Muscle layer of duodenum (tissue), 2 donors: ENCODE measurements around the gene MAL.

ENCODE experiments used
- H3K27ac ChIP-seq: one replicate; pipeline ENCODE4 v1.7.0; 2013; ENCODE audit warnings: mild to moderate bottlenecking, low read length
- H3K27me3 ChIP-seq: one replicate; pipeline ENCODE4 v1.7.0; 2013; ENCODE audit warnings: low read depth, mild to moderate bottlenecking, control low read depth, low read length
- H3K36me3 ChIP-seq, 2 donors: one replicate each; pipeline ENCODE4 v1.7.0; 2013; ENCODE audit warnings: low read length in 2 of 2, control low read depth in 1 of 2, mild to moderate bottlenecking in 1 of 2; ENCODE audit not compliant: insufficient read depth in 2 of 2, control insufficient read depth in 1 of 2
- H3K4me1 ChIP-seq, 2 donors: one replicate each; pipeline ENCODE4 v1.7.0; 2013; ENCODE audit warnings: low read length in 2 of 2, mild to moderate bottlenecking in 2 of 2, control low read depth in 1 of 2, moderate library complexity in 1 of 2; ENCODE audit not compliant: insufficient read depth in 2 of 2, control insufficient read depth in 1 of 2
- H3K4me3 ChIP-seq, 2 donors: one replicate each; pipeline ENCODE4 v1.7.0; 2013; ENCODE audit warnings: low read length in 2 of 2, low read depth in 1 of 2, mild to moderate bottlenecking in 1 of 2
- H3K9me3 ChIP-seq, 2 donors: one replicate each; pipeline ENCODE4 v1.7.0; 2013; ENCODE audit warnings: low read length in 2 of 2, control low read depth in 1 of 2, mild to moderate bottlenecking in 1 of 2; ENCODE audit not compliant: control insufficient read depth in 1 of 2
- donor health status: healthy.

MAL gene

DNA sequence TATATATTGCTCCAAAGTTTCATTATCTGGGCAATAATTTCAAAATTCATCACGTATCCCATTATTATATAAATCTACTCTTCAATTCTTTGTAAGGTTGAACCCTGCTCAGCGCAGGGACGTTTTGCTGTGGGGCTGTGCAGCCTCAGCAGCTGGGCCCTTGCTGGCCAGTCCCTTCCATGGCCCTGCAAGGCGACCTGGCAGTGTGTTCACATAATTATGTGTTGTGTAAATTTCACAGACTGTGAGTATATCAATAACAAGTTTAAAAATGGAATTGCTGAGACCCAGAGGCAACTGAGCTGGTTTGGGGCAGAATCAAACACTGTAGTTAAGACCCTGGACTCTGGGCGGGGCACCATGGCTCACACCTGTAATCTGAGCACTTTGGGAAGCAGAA lies 16.1 kb upstream of the MAL start:
- Histone ChIP-seq H3K9me3 (no peaks in the 10 kb centered on the region), H3K4me1 (no peaks in the 10 kb centered on the region), H3K27me3 (no peaks in the 10 kb centered on the region), H3K4me3 (no peak overlapping the region), H3K27ac (no peak overlapping the region), H3K36me3 (no peaks in the 10 kb centered on the region)

DNA sequence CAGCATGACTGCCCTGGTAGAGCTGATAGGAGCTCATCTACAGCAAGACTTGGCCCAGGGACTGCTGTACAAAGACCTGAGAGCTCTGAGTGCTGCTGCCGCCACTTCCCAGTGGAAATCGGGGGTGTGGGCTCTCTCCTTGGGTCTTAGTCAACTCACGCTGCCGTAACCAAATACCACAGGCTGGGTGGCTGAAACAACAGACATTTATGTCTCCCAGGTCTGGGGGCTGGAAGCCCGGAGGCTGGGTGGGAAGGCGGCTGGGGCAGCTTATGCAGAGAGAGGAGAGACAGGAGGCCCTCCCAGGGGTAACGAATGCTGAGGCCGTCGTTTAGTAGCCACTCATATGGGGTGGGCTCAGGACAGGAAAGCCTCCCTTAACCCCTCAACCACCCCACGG lies 15.4 kb upstream of the MAL start:
- Histone ChIP-seq H3K9me3 (no peaks in the 10 kb centered on the region), H3K27me3 (no peaks in the 10 kb centered on the region), H3K4me3 (no peak overlapping the region), H3K36me3 (no peaks in the 10 kb centered on the region), H3K27ac (no peak overlapping the region), H3K4me1 (no peaks in the 10 kb centered on the region)

DNA sequence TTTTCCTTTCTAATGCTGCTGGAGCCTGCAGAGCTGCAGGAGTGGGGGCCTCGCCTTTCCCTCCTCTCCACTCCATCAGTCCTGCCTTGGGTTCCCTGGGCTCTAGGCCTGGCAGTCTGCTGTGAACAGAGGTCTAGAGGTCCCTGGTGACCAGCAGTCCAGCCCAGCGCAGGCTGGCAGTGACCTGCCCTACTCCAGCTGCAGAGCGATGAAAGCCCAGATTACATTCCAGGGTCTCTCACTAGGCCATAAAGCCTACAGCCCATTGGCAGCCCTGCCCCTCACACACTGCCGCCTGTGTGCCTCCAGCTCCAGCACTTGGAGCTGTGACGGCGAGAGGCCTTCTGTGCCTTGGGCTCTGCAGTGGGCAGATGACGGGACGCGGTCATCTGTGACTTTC lies 14.8 kb upstream of the MAL start:
- no peak overlapping the region for H3K27ac ChIP-seq
- H3K4me1 ChIP-seq: no peaks in the 10 kb centered on the region
- no peaks in the 10 kb centered on the region for H3K9me3 ChIP-seq
- H3K4me3 ChIP-seq: no peak overlapping the region
- no peaks in the 10 kb centered on the region for H3K36me3 ChIP-seq
- H3K27me3 ChIP-seq: no peaks in the 10 kb centered on the region

DNA sequence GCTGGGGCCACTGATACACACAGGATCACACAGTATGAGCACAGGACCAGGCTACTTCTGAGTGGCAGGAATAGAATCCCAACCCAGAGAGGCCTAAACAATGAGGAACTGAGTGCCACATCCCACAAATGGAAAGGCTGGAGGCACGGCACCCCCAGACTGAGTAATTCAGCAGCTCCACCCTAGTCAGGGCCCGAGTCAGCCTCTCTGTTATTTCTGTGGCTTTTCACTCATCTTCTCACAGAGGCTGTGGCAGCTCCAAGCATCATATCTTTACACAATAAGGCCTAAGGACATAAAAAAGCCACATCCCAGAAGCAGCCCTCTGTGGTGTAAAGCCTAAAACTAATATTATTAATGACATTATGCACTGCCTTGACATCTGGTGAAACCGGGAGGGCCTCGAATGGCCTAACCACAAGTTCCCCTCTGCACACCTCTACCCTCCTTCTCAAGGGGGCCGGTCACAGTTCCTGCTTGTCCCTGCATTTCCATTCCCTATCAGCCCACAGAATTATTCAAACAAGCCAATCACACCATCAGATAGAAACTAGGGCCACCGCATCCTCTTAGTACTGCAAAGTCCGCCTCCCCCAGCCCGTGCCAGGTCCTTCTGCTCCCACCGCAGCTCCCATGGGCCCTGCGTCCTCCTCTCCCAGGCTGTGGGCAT lies 12.5 kb upstream of the MAL start:
- Histone ChIP-seq H3K4me1 (no peaks in the 10 kb centered on the region), H3K27me3 (no peaks in the 10 kb centered on the region), H3K9me3 (no peaks in the 10 kb centered on the region), H3K4me3 (no peak overlapping the region), H3K27ac (no peak overlapping the region), H3K36me3 (no peaks in the 10 kb centered on the region)

DNA sequence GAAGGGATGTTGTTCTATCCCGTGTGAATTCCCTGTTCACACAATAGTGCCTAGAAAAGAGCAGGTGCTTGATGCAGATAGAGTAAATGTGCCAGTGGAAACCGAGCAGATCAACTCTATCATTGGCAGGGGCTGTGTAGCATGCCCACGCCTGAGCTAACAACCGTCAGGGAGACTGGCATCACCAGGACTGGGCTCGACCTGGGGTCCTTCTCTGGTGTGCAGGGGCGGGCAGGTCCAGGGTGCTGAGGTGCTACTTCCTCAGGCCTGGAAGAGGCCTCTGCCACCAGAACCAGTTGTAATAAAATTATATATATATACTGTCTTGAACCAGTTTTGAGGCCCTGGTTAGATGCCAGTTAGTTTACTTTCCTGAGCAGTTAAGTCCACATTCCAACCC lies 11.8 kb upstream of the MAL start:
- Histone ChIP-seq H3K36me3 (no peaks in the 10 kb centered on the region), H3K9me3 (no peaks in the 10 kb centered on the region), H3K27ac (no peak overlapping the region), H3K4me3 (no peak overlapping the region), H3K27me3 (no peaks in the 10 kb centered on the region), H3K4me1 (no peaks in the 10 kb centered on the region)

DNA sequence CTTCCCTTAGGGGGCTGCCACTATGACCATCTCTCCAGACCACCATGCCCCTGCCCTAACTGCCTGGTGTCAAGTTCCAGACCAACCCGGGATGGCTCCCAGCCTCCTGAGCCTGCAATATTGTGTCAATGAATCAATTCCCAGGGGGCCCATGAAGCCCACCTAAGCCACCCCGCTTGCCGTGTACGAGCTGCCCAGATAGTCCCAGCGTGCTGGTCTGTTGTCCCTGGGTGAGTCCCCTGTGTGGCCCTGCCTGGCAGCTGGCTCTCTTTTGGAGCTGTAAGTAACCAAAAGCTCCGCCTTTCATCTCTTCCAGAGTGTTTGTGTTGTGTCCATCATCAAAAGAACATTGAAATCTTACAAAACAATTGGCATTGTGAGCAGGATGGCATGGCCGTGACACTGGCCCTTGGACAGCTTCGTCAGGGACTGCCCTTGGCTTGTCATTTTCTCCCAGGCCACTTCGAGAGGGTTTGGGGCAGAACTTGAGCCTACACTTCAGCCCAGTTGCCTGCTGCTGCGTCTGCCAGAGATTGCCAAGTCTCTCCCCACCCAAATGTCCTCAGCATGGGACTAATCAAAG lies 11.3 kb upstream of the MAL start:
- Histone ChIP-seq H3K27ac (no peak overlapping the region), H3K4me1 (no peaks in the 10 kb centered on the region), H3K9me3 (no peaks in the 10 kb centered on the region), H3K27me3 (no peaks in the 10 kb centered on the region), H3K36me3 (no peaks in the 10 kb centered on the region), H3K4me3 (no peak overlapping the region)

DNA sequence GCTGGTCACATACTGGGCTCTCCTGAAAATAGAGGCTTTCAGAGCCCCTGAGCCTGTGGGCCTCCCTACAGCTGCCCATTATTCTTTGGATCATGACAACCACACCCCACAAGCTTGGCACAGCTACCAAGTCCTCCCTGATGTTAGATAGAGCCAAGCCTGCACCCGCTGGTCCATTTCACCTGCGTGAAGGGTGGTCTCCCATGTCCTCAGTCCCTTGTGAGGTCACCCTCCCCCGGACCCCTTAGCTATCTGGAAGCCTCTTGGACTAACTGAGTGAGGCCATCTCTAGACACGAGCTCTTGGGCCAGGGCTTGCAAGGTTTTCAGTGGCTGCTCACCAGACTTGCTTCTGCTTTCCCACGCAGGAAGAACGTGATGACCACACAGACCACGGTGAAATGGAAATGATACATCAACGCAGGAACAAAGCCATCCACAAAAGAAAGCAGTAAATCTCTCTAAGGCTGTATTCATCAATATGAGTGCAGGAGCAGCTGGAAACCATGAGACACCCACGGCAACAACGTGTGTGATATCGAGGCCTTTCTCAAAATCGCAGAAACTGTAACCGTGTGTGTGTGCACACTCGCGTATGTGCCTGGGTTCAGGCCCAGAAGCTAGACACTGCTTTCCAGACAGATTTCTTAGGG lies 10.1 kb upstream of the MAL start:
- Histone ChIP-seq H3K27ac (no peak overlapping the region), H3K27me3 (no peaks in the 10 kb centered on the region), H3K36me3 (no peaks in the 10 kb centered on the region), H3K4me1 (no peaks in the 10 kb centered on the region), H3K9me3 (no peaks in the 10 kb centered on the region), H3K4me3 (no peak overlapping the region)

DNA sequence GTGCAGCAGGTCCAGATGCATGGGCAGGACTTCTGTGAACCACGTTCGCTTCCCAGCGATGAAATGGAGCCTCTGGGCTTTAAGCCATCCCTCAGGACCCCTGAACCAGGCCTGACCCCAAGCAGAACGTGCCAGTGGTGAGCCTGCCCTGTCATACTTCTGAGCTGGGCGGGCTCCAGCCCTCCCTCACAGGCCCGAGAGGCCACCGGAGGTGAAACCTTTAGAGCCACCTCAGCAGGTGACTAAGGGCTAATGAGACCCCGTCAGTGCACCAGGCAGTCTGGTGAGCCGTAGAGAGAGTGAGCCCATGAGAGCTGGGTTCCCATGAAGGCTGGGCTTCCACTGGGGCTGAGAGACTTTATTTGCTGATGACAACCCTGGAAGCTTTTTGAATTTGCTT lies 8.9 kb upstream of the MAL start:
- H3K36me3 ChIP-seq: no peaks in the 10 kb centered on the region
- H3K9me3 ChIP-seq: no peaks in the 10 kb centered on the region
- H3K27ac ChIP-seq: no peak overlapping the region
- H3K27me3 ChIP-seq: no peaks in the 10 kb centered on the region
- H3K4me3 ChIP-seq: no peak overlapping the region
- no peaks in the 10 kb centered on the region for H3K4me1 ChIP-seq

DNA sequence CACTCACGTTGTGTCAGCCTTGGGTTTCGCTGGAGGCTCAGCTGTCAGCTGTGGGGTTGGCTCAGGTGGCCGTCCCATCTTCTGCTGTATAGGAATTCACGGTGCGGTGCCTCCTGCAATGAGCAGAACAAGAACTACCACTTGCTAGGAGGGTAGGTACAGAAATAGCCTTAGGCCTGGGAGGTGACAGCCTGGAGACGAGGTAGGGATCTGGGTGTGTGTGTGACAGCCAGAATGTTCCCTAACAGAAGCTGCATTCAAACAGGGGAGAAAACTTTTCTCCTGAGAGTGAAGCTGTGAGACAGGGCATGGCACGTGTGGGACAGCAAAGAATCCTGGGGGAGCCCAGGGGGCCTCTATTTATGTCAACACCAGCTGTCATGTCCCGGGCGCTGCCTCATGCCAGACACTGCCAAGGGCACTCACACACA lies 8.4 kb upstream of the MAL start:
- H3K27ac ChIP-seq: no peak overlapping the region

DNA sequence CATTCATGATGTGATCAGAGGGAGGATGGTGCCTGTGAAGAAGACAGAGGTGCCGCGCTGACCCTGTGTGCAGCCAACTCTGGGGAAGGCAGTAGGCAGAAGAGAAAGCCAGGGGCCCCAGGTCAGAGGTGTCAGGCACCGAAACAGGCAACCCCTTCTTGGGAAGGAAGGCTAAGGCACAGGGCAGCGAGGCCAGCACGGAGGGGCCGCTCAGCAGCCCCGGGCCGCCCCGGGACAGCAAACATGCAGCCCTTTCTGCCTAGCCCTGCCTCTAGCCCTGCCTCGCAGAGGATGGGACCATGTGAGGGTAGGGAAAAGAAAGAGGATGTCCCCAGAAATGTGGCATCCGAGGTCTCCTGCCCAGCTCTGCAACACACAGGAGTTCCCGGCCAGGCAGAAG lies 7.7 kb upstream of the MAL start:
- Histone ChIP-seq H3K9me3 (no peaks in the 10 kb centered on the region), H3K4me3 (no peak overlapping the region), H3K27me3 (no peaks in the 10 kb centered on the region), H3K27ac (no peak overlapping the region), H3K4me1 (no peaks in the 10 kb centered on the region), H3K36me3 (no peaks in the 10 kb centered on the region)

More for the DNA sequence above, 8.4 kb upstream of the MAL start:
- Histone ChIP-seq H3K36me3 (no peaks in the 10 kb centered on the region), H3K4me1 (no peaks in the 10 kb centered on the region), H3K27me3 (no peaks in the 10 kb centered on the region), H3K9me3 (no peaks in the 10 kb centered on the region), H3K4me3 (no peak overlapping the region)

DNA sequence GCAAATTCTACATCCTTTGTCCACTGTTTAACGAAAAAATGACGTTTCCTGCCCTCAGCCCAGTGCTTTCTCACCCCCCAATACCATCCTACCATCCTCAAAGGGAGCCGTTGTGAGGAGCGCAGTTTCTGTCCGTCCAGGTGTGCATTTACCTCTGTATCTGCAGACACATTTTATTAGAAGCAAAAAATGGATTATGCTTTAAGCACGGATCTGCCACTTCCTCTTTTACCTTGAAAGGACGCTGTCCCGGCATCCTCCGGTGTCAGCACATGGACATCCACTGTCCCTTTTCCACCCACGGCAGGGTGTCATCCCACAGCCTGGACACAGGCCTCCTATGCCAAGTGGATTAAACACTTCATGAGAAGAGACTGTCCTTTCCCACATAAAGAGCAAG lies 7.2 kb upstream of the MAL start:
- no peak overlapping the region for H3K27ac ChIP-seq
- no peaks in the 10 kb centered on the region for H3K36me3 ChIP-seq
- H3K9me3 ChIP-seq: no peaks in the 10 kb centered on the region
- no peak overlapping the region for H3K4me3 ChIP-seq
- no peaks in the 10 kb centered on the region for H3K27me3 ChIP-seq
- H3K4me1 ChIP-seq: no peaks in the 10 kb centered on the region
